Measurements from ENCODE around the gene ATP7B.

The ATP7B gene

GRCh38 chr13:51996641-51997040 is 14.6 kb downstream of the ATP7B start:
- H3K27ac ChIP-seq (replicated peaks) = no peak overlapping the region
- TF ChIP-seq CTCF (IDR thresholded peaks at IDR 0.05; ENCODE audit: insufficient read depth, low read length) (no peak), REST (IDR thresholded peaks at IDR 0.05; ENCODE audit: insufficient replicate concordance, low read depth) (no peak), GABPA (IDR thresholded peaks at IDR 0.05; ENCODE audit: low read depth) (no peak), SPI1 (IDR thresholded peaks at IDR 0.05; ENCODE audit: borderline replicate concordance, low read depth) (no peak)
- peaks cover 5% of the 10 kb centered on the region for H3K27me3 ChIP-seq (ENCODE audit: insufficient read depth, poor library complexity, severe bottlenecking)

GRCh38 chr13:51995677-51996551 is 15.3 kb downstream of the ATP7B start:
- no peak for DNase-seq (ENCODE audit: low read depth in 1 of 2, low spot score in 1 of 2)
- peaks cover 5% of the 10 kb centered on the region for H3K27me3 ChIP-seq (ENCODE audit: insufficient read depth, poor library complexity, severe bottlenecking)
- H3K27ac ChIP-seq (replicated peaks) = no peak overlapping the region
- TF ChIP-seq SPI1 (IDR thresholded peaks at IDR 0.05; ENCODE audit: borderline replicate concordance, low read depth) = peak; percentile 72
- TF ChIP-seq GABPA (IDR thresholded peaks at IDR 0.05; ENCODE audit: low read depth) = no peak
- TF ChIP-seq POLR2AphosphoS5 (IDR thresholded peaks at IDR 0.05; ENCODE audit: low read depth) = no peak
- TF ChIP-seq REST (IDR thresholded peaks at IDR 0.05; ENCODE audit: insufficient replicate concordance, low read depth) = peak; percentile 46
- H3K4me3 ChIP-seq (replicated peaks; ENCODE audit: insufficient read depth, low read length) = no peak overlapping the region

More at GRCh38 chr13:51996641-51997040, 14.6 kb downstream of the ATP7B start:
- DNase-seq (ENCODE audit: low read depth in 1 of 2, low spot score in 1 of 2) = no peak
- no peak overlapping the region for H3K4me3 ChIP-seq (replicated peaks; ENCODE audit: insufficient read depth, low read length)

GRCh38 chr13:51993713-51994112 is 17.5 kb downstream of the ATP7B start:
- DNase-seq (ENCODE audit: low read depth in 1 of 2, low spot score in 1 of 2) = no peak
- no peak overlapping the region for H3K27ac ChIP-seq (replicated peaks)
- H3K27me3 ChIP-seq (ENCODE audit: insufficient read depth, poor library complexity, severe bottlenecking) = no peaks in the 10 kb centered on the region
- no peak for TF ChIP-seq GABPA (IDR thresholded peaks at IDR 0.05; ENCODE audit: low read depth)
- TF ChIP-seq SPI1 (IDR thresholded peaks at IDR 0.05; ENCODE audit: borderline replicate concordance, low read depth) = no peak
- no peak for TF ChIP-seq POLR2AphosphoS5 (IDR thresholded peaks at IDR 0.05; ENCODE audit: low read depth)
- TF ChIP-seq CTCF (IDR thresholded peaks at IDR 0.05; ENCODE audit: insufficient read depth, low read length) = no peak
- no peak for TF ChIP-seq REST (IDR thresholded peaks at IDR 0.05; ENCODE audit: insufficient replicate concordance, low read depth)
- H3K4me3 ChIP-seq (replicated peaks; ENCODE audit: insufficient read depth, low read length) = no peak overlapping the region
